PC-3 (cell line): ENCODE measurements around the gene EP400.
"Not testable (repeated sequence)": the region's sequence is repeated elsewhere in the genome, so short reads cannot be mapped to it uniquely, and the experiment has no call there.

Experiments
- CTCF ChIP-seq: fragments of 300-600 bp; sonication (generic); conservative IDR thresholded peaks from 2 replicates; pipeline ENCODE4 v1.5.1; 2017; ENCODE audit warnings: antibody characterized with exemption, low read depth, mild to moderate bottlenecking, low read length
- EZH2phosphoT487 ChIP-seq: fragments of 300-600 bp; sonication (generic); IDR thresholded peaks from 2 replicates; pipeline ENCODE4 v1.6.1; 2018; ENCODE audit warnings: mild to moderate bottlenecking, antibody characterized with exemption, low read length, borderline replicate concordance

- TF ChIP-seq CTCF, EZH2phosphoT487: not testable (repeated sequence)
These were observed 4.1 kb downstream of the EP400 start for GRCh38 chr12:131953810-131954209.
